Stimulated activated CD4-positive, alpha-beta T cell treated with anti-CD3 and anti-CD28 coated beads, TNF-alpha, amount 100 ng/mL, for 48 hours (primary cell): ENCODE data around the gene OTOF.
A peak's percentile ranks its signal among the peaks of the same experiment; 100 is the strongest.
"Not testable (repeated sequence)": the region's sequence is repeated elsewhere in the genome, so short reads cannot be mapped to it uniquely, and the experiment has no call there.

Experiments
- DNase-seq, 3 donors: peaks; one replicate each; pipeline ENCODE4 v3.0.0-alpha.2; 2020; ENCODE audit warnings: low read depth in 3 of 3

The OTOF gene

GRCh38 chr2:26479789-26480565 lies 2.1 kb upstream of the OTOF start:
- no peak for DNase-seq

DNA sequence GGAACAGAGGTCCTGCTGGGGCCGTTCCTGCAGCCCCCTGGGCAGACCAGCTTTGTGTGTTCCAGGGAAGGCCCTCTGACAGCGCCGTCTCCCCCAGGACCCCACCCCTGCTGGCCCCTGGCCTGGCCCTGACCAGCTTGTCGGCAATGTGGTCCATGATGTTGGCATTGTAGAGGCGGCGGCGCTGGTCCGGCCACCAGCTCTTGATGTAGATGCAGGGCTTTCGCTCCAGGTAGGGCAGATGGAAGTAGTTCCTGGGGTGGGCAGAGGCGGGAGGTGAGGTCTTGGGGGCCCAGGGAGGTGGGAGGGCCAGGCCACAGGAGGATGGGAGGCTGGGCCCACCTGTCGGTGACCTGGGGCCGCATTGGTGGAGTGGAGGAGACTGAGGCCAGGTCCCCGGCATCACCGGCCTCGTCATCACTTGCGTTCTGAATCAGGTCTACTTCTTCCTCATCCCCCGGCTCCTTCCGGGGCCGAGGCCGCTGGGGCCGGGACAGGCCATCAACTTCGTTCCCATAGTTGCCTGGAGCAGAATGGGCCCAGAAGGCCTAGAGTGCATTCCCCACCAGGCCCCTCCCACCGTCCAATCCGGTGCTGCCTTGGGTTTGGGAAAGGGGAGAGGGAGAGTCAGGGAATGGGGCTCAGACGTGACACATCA lies 1.3 kb upstream of the OTOF start:
- no peak for DNase-seq

DNA sequence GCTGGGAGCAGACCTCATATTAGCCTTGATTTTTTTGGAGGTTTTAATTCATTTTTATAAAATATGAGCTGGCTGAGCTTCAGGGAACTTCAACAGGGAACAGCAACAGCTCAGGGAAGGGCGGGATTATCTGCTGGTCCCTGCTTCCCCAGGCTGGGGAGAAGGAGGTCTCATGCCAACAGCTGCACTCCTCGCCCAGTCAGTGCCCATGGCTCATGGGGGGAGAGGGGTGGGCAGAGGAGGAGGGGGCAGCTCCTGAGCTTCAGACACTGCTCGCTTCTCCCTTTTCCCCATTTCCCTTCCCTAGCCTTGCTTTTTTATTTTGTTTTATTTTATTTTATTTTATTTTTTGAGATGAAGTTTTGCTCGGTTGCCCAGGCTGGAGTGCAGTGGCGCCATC lies 442 bp upstream of the OTOF start:
- no peak for DNase-seq

DNA sequence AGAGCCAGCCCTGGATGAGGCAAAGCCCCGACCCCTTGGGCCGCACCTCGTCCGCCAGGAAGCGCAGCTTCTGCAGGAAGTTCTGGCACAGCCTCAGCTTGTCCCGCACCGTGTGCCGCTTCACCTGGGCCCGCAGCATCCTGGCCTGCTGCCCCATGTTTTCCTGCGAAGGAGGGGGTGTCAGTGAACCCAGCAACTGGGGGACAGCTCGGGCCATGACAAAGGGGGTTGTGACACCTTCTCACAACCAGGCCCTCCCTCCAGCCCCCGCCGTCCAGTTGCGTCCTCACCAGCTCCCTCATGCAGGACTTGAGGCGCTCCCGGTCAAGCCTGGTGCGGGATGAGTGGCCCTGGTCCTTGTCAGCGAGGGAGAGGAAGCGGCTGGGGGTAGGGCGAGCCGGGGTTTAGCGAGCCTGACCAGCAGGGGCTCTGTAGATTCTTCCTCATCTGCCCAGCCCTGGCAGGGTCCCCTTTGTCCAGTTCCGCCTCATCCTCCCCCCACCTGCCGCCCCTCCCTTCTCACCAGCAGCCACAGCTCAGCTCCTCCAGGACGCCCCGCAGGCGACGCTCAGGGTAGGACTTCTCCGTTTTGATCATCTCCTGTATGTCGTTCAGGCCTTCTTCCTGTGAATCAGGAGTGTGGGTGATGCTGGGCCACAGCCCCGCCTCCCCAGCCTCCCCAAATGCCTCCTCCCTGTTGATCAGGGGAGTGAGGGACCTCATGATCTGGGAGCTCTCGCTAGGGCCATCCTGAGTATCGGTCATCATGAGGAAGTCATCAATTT lies 606 bp downstream of the OTOF start:
- DNase-seq: no peak

DNA sequence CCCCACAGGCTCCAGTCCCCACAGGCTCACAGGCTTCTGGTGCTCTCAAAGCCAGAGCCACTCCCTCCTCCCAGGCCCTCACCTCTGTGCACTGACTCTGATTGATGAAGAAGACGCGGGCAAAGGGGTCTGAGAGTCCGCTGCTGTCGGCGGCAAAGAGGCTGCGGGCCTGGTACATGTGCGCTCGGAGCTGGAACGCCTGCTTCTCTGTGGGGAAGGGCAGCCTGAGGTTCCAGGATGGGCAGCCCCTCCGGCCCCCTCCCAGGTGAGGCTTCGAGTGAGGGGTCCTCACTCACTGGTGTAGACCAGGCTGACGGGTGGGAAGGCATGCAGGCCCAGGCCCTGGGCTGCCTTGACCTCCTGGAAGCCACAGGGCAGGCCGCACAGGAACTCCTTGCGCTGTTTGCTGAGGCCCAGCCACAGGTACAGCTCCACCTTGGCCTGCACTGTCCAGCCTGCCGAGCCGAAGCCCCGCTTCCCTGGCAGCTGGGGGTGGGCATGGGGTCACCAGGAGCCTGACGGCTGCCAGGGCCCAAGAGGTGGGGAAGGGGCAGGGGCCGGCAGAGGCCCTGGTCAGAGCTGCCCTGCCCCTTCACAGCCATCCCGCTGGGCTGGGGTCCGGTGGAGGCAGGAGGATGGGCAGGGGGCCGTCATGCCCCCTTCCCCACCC lies 2.0 kb downstream of the OTOF start:
- no peak for DNase-seq

- DNase-seq: no peak
Observed at GRCh38 chr2:26475037-26475436, 2.9 kb downstream of the OTOF start.

GRCh38 chr2:26474261-26474785 lies 3.6 kb downstream of the OTOF start:
- DNase-seq: no peak

- DNase-seq: no peak
Observed at GRCh38 chr2:26473796-26474195, 4.1 kb downstream of the OTOF start.

DNA sequence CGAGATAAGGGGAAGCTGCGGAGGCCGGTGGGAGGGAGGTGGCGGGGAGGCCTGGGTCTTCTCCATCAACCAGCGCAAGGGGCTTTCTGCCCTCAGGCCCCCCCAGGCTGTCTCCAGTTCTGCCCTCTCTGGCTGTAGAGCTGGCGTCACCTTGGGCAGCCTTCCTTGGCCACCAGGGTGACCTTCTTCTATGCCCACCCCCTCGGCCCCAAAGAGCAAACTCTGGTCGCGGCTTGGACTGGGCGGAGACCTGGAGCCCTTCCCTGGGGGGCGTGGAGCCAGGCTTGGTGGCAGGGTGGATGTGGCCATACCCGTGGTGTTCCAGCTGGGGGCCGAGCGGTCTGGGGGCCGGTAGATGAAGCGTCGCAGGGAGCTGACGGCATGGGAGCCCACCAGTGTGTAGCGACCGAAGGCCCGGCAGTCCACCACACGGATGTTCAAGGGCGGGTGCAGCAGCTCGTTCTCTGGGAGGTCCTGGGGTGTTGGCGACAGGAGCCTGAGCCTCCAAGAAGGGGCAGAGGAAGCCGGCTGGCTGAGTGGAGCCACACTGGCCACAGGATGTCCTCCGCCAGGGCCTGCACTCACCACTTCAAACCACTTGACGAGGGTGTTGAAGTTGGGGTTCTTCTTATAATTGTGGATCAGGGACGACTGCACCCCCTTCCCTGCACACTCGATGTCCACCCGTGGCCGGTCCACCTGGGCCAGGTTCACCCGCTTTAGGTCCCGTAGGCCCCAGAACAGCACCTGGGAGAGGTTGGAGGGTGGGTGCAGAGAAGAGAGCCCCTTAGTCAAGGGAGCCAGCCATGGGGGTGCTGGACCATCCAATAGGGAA lies 4.9 kb downstream of the OTOF start:
- DNase-seq: no peak

DNA sequence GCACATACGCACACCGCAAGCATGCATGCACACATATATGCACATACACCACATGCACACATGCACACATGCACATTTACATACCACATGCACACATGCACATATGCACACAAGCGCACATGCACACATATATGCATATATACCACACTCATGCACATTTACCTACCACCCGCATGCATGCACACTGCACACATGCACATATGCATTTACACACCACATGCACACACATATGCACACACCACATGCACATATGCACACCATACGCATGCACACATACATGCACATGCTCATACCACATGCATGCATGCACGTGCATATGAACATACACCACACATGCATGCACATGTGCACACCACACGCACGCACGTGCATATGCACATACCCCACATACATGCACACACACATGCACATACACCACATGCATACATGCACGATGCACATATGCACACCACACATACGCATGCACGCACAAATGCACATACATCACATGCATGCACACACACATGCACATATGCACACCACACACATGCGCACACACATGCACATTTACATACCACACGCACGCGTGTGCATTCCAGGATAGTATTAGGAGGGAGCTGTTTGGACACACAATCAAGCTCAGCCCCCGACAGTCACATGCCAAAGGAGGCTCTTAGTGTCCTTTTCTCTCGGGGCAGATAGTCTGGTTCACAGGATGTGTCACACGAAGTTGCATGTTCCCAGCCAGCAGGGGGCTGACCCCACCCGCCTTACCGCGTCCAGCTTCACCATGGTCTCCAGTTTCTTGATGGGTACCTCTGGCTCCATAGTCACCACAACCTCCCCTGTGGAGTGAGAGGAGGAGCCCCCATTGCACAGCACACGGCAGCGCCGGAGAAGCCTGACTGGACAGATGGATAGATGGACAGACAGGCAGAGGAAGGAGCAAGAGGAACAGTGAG lies 5.9 kb downstream of the OTOF start:
- DNase-seq: no peak

GRCh38 chr2:26471289-26471688 lies 6.6 kb downstream of the OTOF start:
- no peak for DNase-seq

DNA sequence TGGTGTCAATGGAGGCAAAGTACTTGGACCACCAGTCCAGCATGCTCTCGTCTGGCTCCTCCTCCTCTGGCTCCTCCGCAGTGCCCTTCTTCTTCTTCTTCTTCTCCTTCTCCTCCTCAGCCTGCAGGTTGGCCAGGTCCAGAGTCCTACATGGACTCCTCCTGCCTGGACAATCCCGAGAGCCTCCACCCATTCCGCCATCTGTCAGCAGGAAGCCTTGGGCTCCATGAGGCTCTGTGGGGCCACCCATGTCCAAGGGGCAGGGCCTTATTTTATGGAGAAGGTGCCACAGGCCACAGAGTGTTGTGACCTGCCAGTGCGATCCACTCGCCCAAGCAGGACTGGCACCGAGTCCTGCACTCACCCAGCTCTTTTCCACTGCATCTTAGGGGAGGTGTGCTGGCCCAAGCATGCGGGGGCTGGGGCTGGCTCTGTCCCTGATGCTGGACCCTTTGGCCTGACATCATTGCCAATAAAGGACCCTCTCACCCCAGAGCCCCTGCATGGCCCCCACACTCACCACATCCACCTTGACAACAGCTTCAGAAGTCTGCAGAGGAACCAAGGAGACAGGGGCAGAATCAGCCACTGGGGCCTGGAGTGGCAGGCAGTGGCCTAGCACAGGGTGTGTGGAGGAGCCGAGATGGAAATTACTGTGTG lies 7.2 kb downstream of the OTOF start:
- DNase-seq: no peak

DNA sequence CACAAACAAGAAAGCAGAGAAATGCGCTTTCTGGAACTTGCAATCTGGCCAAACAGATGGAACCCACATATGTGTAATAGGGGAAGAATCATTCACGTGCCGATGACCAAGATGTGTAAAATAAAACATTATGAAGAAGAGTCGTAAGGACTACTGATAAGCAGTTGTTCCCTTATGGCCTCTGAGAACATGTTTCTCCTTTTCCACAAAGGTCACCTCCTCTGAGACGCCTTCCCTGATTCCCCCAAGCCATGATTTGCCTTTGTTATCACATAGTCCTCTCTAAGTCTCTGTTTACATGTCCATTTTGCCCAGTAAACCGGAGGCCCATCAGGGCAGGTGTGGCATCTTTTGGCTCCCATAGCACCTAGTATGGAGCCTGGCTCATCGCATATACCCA lies 8.0 kb downstream of the OTOF start:
- no peak for DNase-seq

DNA sequence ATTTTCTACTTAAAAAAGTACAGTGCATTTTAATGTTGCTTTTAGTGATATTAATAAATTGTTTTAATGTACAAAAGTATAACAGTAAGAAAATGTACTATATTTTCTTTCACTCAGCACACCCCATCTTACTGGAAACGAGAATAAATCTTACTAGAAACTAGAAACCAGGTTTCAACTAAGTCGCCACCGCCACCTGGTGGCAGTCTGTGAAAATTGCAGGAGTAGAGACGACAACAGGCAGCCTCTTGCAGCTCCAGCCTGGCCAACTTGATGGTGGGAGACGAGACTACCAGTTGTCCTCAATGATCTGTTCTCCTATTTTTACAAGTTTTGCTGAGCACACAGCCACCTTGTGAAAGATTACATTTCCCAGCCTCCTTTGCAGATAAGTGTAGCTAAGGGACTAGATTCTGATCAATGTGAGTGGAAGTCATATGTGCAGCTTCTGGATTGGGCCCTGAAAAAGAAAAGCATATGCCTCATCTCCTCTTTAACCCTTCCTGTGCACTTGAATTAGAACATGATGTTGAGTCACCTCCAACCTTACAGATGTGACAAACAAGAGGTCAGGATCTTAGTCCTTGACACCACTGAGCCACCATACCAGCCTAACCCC lies 8.7 kb downstream of the OTOF start:
- peak; percentile 48 to 68 (median 66) for DNase-seq

DNA sequence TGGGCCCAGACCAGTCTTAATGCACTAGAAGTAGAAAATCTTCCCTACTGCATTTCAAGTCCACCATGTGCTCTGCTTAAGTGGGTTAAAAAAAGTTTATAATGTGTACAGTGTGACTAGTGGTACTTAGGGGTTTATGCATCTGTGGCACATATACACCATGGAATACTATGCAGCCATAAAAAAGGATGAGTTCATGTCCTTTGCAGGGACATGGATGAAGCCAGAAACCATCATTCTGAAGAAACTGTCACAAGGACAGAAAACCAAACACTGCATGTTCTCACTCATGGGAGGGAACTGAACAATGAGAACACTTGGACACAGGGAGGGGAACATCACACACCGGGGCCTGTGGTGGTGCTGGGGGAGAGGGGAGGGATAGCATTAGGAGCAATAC lies 9.4 kb downstream of the OTOF start:
- DNase-seq: not testable (repeated sequence)

GRCh38 chr2:26466662-26467310 lies 11.1 kb downstream of the OTOF start:
- no peak for DNase-seq

- DNase-seq: no peak
Observed at GRCh38 chr2:26465981-26466471, 11.9 kb downstream of the OTOF start.

- no peak for DNase-seq
Observed at GRCh38 chr2:26465266-26465925, 12.5 kb downstream of the OTOF start.
